Measurements from ENCODE around the gene TAF5. TPM values are rescaled to one million over a fixed set of nuclear protein-coding genes. Genes with fewer than 3 reads are reported as not detected.

TAF5 gene
- total RNA-seq, 4 donors from 2014 or later = 3.8 to 7.3 (median 4.0) TPM

GRCh38 chr10:103395754-103396066, 27.9 kb downstream of the TAF5 start:
- no peak for TF ChIP-seq CTCF (IDR thresholded peaks at IDR 0.05; ENCODE audit: low read depth)

- no peak for TF ChIP-seq CTCF (IDR thresholded peaks at IDR 0.05; ENCODE audit: low read depth)
Observed at GRCh38 chr10:103396067-103396788, 28.5 kb downstream of the TAF5 start, which contains the start of the genes ATP5MK and PDCD11. ATP5MK (minus strand) TSS chr10:103396475; CDS start chr10:103392457, 4,018 bp downstream. PDCD11 (plus strand) TSS chr10:103396626; CDS start chr10:103398427, 1,801 bp downstream.

- no peak for TF ChIP-seq CTCF (IDR thresholded peaks at IDR 0.05; ENCODE audit: low read depth)
Observed at GRCh38 chr10:103396789-103397087, 29.0 kb downstream of the TAF5 start.

- TF ChIP-seq CTCF (IDR thresholded peaks at IDR 0.05; ENCODE audit: low read depth) = no peak
Observed at GRCh38 chr10:103397191-103397825, 29.5 kb downstream of the TAF5 start.

GRCh38 chr10:103413564-103413963, 45.8 kb downstream of the TAF5 start:
- TF ChIP-seq CTCF (IDR thresholded peaks at IDR 0.05; ENCODE audit: low read depth) = no peak

- no peak for TF ChIP-seq CTCF (IDR thresholded peaks at IDR 0.05; ENCODE audit: low read depth)
Observed at GRCh38 chr10:103415581-103415980, 47.8 kb downstream of the TAF5 start.

GRCh38 chr10:103416436-103417147, 48.8 kb downstream of the TAF5 start:
- TF ChIP-seq CTCF (IDR thresholded peaks at IDR 0.05; ENCODE audit: low read depth) = no peak
